HG03571 (cell line): Measurements from ENCODE around the gene OR8I2.
"Not testable (repeated sequence)": the region's sequence is repeated elsewhere in the genome, so short reads cannot be mapped to it uniquely, and the experiment has no call there.

Experiments
- ATAC-seq: cut with Tn5 transposase; IDR thresholded peaks from one replicate; pipeline ENCODE4 v1.9.1; 2021; ENCODE audit not compliant: unreplicated experiment

Gene OR8I2

GRCh38 chr11:56093008-56093407 is at the start of gene OR8I2:
TSS of gene OR8I2 (plus strand) at chr11:56093308. CDS start at chr11:56093308, 0 bp downstream.
- ATAC-seq = no peak

- ATAC-seq = no peak
Observed at GRCh38 chr11:56045538-56045937, 47.6 kb upstream of the OR8I2 start.

GRCh38 chr11:56048480-56048879 is 44.6 kb upstream of the OR8I2 start:
- no peak for ATAC-seq

GRCh38 chr11:56049487-56049886 is 43.6 kb upstream of the OR8I2 start:
- no peak for ATAC-seq

GRCh38 chr11:56056366-56056765 is 36.7 kb upstream of the OR8I2 start:
- ATAC-seq = not testable (repeated sequence)

GRCh38 chr11:56057661-56058237 is 35.4 kb upstream of the OR8I2 start:
- ATAC-seq = not testable (repeated sequence)

GRCh38 chr11:56058260-56058780 is 34.8 kb upstream of the OR8I2 start:
- not testable (repeated sequence) for ATAC-seq

- no peak for ATAC-seq
Observed at GRCh38 chr11:56066980-56067379, 26.1 kb upstream of the OR8I2 start.

GRCh38 chr11:56089697-56090096 is 3.4 kb upstream of the OR8I2 start:
- ATAC-seq = no peak

- no peak for ATAC-seq
Observed at GRCh38 chr11:56103210-56103737, 10.2 kb downstream of the OR8I2 start, which contains the start of gene OR8H2. TSS of gene OR8H2 (plus strand) at chr11:56103687. CDS start at chr11:56105043, 1,356 bp downstream.

- no peak for ATAC-seq
Observed at GRCh38 chr11:56122073-56122472, 29.0 kb downstream of the OR8I2 start, which contains the start of gene OR8H3. TSS of gene OR8H3 (plus strand) at chr11:56122373. CDS start at chr11:56122373, 0 bp downstream.

- no peak for ATAC-seq
Observed at GRCh38 chr11:56140151-56140661, 47.1 kb downstream of the OR8I2 start, which contains the start of gene OR8J3. TSS of gene OR8J3 (minus strand) at chr11:56140201. CDS start at chr11:56137718, 2,483 bp downstream.

GRCh38 chr11:56143681-56144080 is 50.6 kb downstream of the OR8I2 start:
- not testable (repeated sequence) for ATAC-seq
